CD14-positive monocyte (primary cell): Measurements from ENCODE around the gene AAGAB. TPM values are rescaled to one million over a fixed set of nuclear protein-coding genes. Genes with fewer than 3 reads are reported as not detected.
A peak's percentile ranks its signal among the peaks of the same experiment; 100 is the strongest.

ENCODE experiments used
- DNase-seq, 3 donors: peaks; one replicate each; pipeline ENCODE4 v3.0.0-alpha.2; 2011 to 2022
- H2AFZ ChIP-seq: 2 replicates; pipeline ENCODE4 v1.6.0; 2012; ENCODE audit warnings: mild to moderate bottlenecking, low read depth, low read length, inconsistent platforms; ENCODE audit not compliant: insufficient read depth, poor library complexity, severe bottlenecking
- H3K27ac ChIP-seq, 2 donors: 1 replicate in 1 of 2; 2 replicates in 1 of 2; pipeline ENCODE4 v1.5.1; 2012 to 2013; ENCODE audit warnings: low read length in 2 of 2, control low read depth in 1 of 2, inconsistent platforms in 1 of 2, low read depth in 1 of 2, mild to moderate bottlenecking in 1 of 2
- H3K27me3 ChIP-seq, 2 donors: one replicate each; pipeline versions ENCODE4 v1.6.0 to v1.6.1; 2011 to 2013; ENCODE audit warnings: low read length in 2 of 2; ENCODE audit not compliant: control insufficient read depth in 2 of 2, insufficient read depth in 2 of 2
- H3K36me3 ChIP-seq, 2 donors: replicated peaks in 1 of 2; 1 replicate in 1 of 2; 2 replicates in 1 of 2; pipeline versions ENCODE4 v1.5.1 to v1.6.1; 2012 to 2013; ENCODE audit warnings: low read length in 2 of 2, control low read depth in 1 of 2, inconsistent platforms in 1 of 2, mild to moderate bottlenecking in 1 of 2; ENCODE audit not compliant: insufficient read depth in 2 of 2, control insufficient read depth in 1 of 2
- H3K4me1 ChIP-seq, 2 donors: 1 replicate in 1 of 2; 2 replicates in 1 of 2; pipeline versions ENCODE4 v1.5.1 to v1.6.1; 2012 to 2013; ENCODE audit warnings: low read length in 2 of 2, control low read depth in 1 of 2, inconsistent platforms in 1 of 2, mild to moderate bottlenecking in 1 of 2, moderate library complexity in 1 of 2; ENCODE audit not compliant: insufficient read depth in 2 of 2, control insufficient read depth in 1 of 2
- H3K4me2 ChIP-seq: replicated peaks from 2 replicates; pipeline ENCODE3; 2012; ENCODE audit warnings: low read length, moderate library complexity, mild to moderate bottlenecking; ENCODE audit not compliant: poor library complexity, severe bottlenecking; ENCODE audit errors: extremely low read depth
- H3K4me3 ChIP-seq, 3 experiments: fragments of 200-600 bp in 1 of 3; sonication (generic) in 1 of 3; replicated peaks in 1 of 3; 1 replicate in 2 of 3; 2 replicates in 1 of 3; pipeline ENCODE4 v1.5.1; 2011 to 2013; ENCODE audit warnings: low read length in 3 of 3, mild to moderate bottlenecking in 3 of 3, control low read depth in 2 of 3, low read depth in 2 of 3, inconsistent platforms in 1 of 3, moderate library complexity in 1 of 3
- H3K79me2 ChIP-seq: 2 replicates; pipeline ENCODE4 v1.6.0; 2012; ENCODE audit warnings: mild to moderate bottlenecking, control low read depth, inconsistent platforms, low read length, moderate library complexity; ENCODE audit not compliant: insufficient read depth
- H3K9ac ChIP-seq: 2 replicates; pipeline ENCODE4 v1.6.0; 2017; ENCODE audit warnings: low read length, mild to moderate bottlenecking; ENCODE audit not compliant: insufficient read depth, poor library complexity, severe bottlenecking
- H3K9me3 ChIP-seq, 2 donors: replicated peaks in 1 of 2; 1 replicate in 1 of 2; 2 replicates in 1 of 2; pipeline versions ENCODE4 v1.5.1 to v1.6.1; 2012 to 2013; ENCODE audit warnings: low read length in 2 of 2, control low read depth in 1 of 2; ENCODE audit not compliant: control insufficient read depth in 1 of 2, insufficient read depth in 1 of 2
- H4K20me1 ChIP-seq: 2 replicates; pipeline ENCODE4 v1.6.0; 2012; ENCODE audit warnings: mild to moderate bottlenecking, low read length, control low read depth, moderate library complexity; ENCODE audit not compliant: insufficient read depth
- H3K27ac Mint-ChIP-seq, 7 donors: one replicate each; pipeline ENCODE4 v1.8.0; 2020; ENCODE audit warnings: mild to moderate bottlenecking in 7 of 7, mixed read lengths in 7 of 7, moderate library complexity in 6 of 7, inconsistent platforms in 2 of 7
- H3K27me3 Mint-ChIP-seq, 3 donors: one replicate each; pipeline ENCODE4 v1.8.0; 2021 to 2022; ENCODE audit warnings: low read depth in 3 of 3, mild to moderate bottlenecking in 3 of 3, mixed read lengths in 3 of 3, moderate library complexity in 3 of 3, inconsistent platforms in 1 of 3
- H3K36me3 Mint-ChIP-seq, 2 donors: one replicate each; pipeline ENCODE4 v1.8.0; 2020; ENCODE audit warnings: mixed read lengths in 2 of 2, inconsistent platforms in 1 of 2, mild to moderate bottlenecking in 1 of 2
- H3K4me1 Mint-ChIP-seq: one replicate; pipeline ENCODE4 v1.8.0; 2020; ENCODE audit warnings: mild to moderate bottlenecking, mixed read lengths
- H3K4me3 Mint-ChIP-seq, 2 donors: one replicate each; pipeline ENCODE4 v1.8.0; 2020; ENCODE audit warnings: mild to moderate bottlenecking in 2 of 2, mixed read lengths in 2 of 2, moderate library complexity in 1 of 2
- H3K9me3 Mint-ChIP-seq, 7 donors: one replicate each; pipeline ENCODE4 v1.8.0; 2020 to 2022; ENCODE audit warnings: mixed read lengths in 7 of 7, mild to moderate bottlenecking in 6 of 7, moderate library complexity in 6 of 7, inconsistent platforms in 2 of 7
- WGBS: methylation state at CpG from one replicate; pipeline ENCODE4 v1.1.5; 2013; ENCODE audit warnings: missing lambda C conversion rate; ENCODE audit not compliant: insufficient coverage; 5-methylcytosine and 5-hydroxymethylcytosine counted together
- intact Hi-C, 2 donors: fragments of 100-400 bp; cut with micrococcal nuclease; formaldehyde crosslinking; loops; one replicate each; pipeline versions ENCODE4 v1.15.0 to v1.15.1; 2023
- polyA plus RNA-seq, 3 donors: library from polyadenylated mRNA; depleted of rRNA in 1 of 3; unstranded in 2 of 3; stranded (reverse) in 1 of 3; fragments of 300-500 nt in 2 of 3; fragments of >200 nt in 1 of 3; fragmentation: Illumina TruSeq in 2 of 3; gene quantifications; 1 replicate in 2 of 3; 2 replicates in 1 of 3; pipeline ENCODE4 v1.2.3, GENCODE V29; 2012 to 2021
- TF ChIP-seq, protein P1 (sequence below): fragments of 200-600 bp; IDR thresholded peaks from one replicate; pipeline ENCODE4 v1.8.0; 2022; ENCODE audit warnings: antibody characterized with exemption, mild to moderate bottlenecking

AAGAB gene
- polyA plus RNA-seq, 3 donors, result 11.2 to 40.4 (median 30.1) TPM

DNA sequence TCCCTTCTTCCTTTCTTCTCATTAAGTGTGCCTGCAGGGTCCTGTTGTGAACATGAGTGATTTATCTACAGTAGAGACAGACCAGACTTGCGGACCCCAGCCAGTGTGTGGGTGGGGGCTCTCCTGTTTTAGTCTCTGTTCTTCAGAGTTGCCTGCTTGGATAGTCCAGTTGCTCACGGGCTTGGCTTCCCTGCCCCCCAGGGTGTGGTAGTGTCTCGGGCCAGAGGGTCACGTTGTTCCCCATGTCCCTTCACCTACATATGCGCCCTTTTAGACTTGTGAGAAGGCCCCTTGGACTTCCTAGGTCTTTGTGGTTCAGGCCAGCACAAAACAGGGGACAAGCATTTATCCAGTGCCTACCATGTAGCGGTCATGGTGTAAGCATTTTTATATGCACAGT lies 85.8 kb downstream of the AAGAB start:
- Histone ChIP-seq H4K20me1 (no peaks in the 10 kb centered on the region), H3K4me3 (no peak overlapping the region), H3K9ac (no peak overlapping the region), H3K79me2 (no peaks in the 10 kb centered on the region), H3K9me3 (no peaks in the 10 kb centered on the region), H3K36me3 (peaks cover 83 to 94% of the 10 kb centered on the region in 2 donors), H3K4me2 (no peak overlapping the region), H3K27ac (no peak overlapping the region), H2AFZ (no peak overlapping the region), H3K27me3 (no peaks in the 10 kb centered on the region), H3K4me1 (no peaks in the 10 kb centered on the region)
- peaks cover 92 to 94% of the 10 kb centered on the region in 2 donors for H3K36me3 Mint-ChIP-seq
- peak overlapping the region in 3 of 7 donors; percentile 37 to 79 (median 39) for H3K27ac Mint-ChIP-seq
- H3K4me1 Mint-ChIP-seq, result peaks cover 6% of the 10 kb centered on the region
- intact Hi-C loops, result loop anchor here in 1 of 2 donors (5.0 kb wide), 1 partner anchor 36 kb away; no protein-coding TSS in a partner anchor
- TF ChIP-seq, protein P1, sequence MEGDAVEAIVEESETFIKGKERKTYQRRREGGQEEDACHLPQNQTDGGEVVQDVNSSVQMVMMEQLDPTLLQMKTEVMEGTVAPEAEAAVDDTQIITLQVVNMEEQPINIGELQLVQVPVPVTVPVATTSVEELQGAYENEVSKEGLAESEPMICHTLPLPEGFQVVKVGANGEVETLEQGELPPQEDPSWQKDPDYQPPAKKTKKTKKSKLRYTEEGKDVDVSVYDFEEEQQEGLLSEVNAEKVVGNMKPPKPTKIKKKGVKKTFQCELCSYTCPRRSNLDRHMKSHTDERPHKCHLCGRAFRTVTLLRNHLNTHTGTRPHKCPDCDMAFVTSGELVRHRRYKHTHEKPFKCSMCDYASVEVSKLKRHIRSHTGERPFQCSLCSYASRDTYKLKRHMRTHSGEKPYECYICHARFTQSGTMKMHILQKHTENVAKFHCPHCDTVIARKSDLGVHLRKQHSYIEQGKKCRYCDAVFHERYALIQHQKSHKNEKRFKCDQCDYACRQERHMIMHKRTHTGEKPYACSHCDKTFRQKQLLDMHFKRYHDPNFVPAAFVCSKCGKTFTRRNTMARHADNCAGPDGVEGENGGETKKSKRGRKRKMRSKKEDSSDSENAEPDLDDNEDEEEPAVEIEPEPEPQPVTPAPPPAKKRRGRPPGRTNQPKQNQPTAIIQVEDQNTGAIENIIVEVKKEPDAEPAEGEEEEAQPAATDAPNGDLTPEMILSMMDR, result no peak
- peaks cover 0 to 2% (median 0%) of the 10 kb centered on the region in 3 donors for H3K27me3 Mint-ChIP-seq
- WGBS, result 86% methylated on average over 4 of the region's 6 CpGs
- no peak overlapping the region for H3K4me3 Mint-ChIP-seq
- DNase-seq, result no peak
- no peaks in the 10 kb centered on the region for H3K9me3 Mint-ChIP-seq

DNA sequence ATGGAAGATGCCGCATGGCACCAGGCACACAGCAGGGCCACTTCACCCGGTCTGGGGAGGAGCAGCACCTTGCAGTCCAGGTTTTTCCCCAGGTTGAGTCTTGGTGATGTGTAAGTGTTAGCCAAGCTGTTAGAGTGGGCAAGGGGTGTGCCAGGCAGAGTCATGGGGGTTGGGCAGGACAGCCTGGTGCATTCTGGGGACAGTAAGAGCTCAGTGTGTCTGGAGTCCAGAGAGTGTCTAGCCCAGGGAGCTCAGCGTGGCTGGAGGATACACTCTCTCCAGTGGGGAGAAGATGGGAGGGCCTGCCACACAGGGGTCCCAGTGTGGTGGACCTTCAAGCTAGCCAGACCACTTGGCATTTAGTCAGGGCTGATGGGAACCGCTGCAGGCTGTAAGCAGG lies 87.4 kb downstream of the AAGAB start:
- Histone ChIP-seq H3K36me3 (peaks cover 75 to 78% of the 10 kb centered on the region in 2 donors), H2AFZ (no peak overlapping the region), H3K4me1 (peaks cover 2 to 5% of the 10 kb centered on the region in 2 donors), H3K27ac (no peak overlapping the region), H3K79me2 (peaks cover 7% of the 10 kb centered on the region), H4K20me1 (peaks cover 4% of the 10 kb centered on the region), H3K4me3 (no peak overlapping the region), H3K4me2 (no peak overlapping the region), H3K9me3 (no peaks in the 10 kb centered on the region), H3K9ac (no peak overlapping the region), H3K27me3 (no peaks in the 10 kb centered on the region)
- H3K4me3 Mint-ChIP-seq, result no peak overlapping the region
- no peaks in the 10 kb centered on the region for H3K9me3 Mint-ChIP-seq
- TF ChIP-seq, protein P1, result no peak
- H3K4me1 Mint-ChIP-seq, result peaks cover 8% of the 10 kb centered on the region
- H3K27ac Mint-ChIP-seq, result peak overlapping the region in 4 of 7 donors; percentile 8 to 79 (median 60)
- H3K36me3 Mint-ChIP-seq, result peaks cover 86 to 87% of the 10 kb centered on the region in 2 donors
- 89% methylated on average over 4 of the region's 4 CpGs for WGBS
- peaks cover 0 to 2% (median 0%) of the 10 kb centered on the region in 3 donors for H3K27me3 Mint-ChIP-seq
- intact Hi-C loops, result loop anchor here in 1 of 2 donors (5.0 kb wide), 1 partner anchor 35 kb away; no protein-coding TSS in a partner anchor
- DNase-seq, result no peak
